SKM-1 treated with dmso at 0.1 percent for 144 hours (cell line): Measurements from ENCODE around the gene ATP6V0A1.
A peak's percentile ranks its signal among the peaks of the same experiment; 100 is the strongest.
"Not testable (repeated sequence)": the region's sequence is repeated elsewhere in the genome, so short reads cannot be mapped to it uniquely, and the experiment has no call there.

Experiments
- DNase-seq: peaks from one replicate; lab custom pipeline; 2025; ENCODE audit not compliant: unreplicated experiment; lab: John Stamatoyannopoulos, UW

ATP6V0A1 gene

DNA sequence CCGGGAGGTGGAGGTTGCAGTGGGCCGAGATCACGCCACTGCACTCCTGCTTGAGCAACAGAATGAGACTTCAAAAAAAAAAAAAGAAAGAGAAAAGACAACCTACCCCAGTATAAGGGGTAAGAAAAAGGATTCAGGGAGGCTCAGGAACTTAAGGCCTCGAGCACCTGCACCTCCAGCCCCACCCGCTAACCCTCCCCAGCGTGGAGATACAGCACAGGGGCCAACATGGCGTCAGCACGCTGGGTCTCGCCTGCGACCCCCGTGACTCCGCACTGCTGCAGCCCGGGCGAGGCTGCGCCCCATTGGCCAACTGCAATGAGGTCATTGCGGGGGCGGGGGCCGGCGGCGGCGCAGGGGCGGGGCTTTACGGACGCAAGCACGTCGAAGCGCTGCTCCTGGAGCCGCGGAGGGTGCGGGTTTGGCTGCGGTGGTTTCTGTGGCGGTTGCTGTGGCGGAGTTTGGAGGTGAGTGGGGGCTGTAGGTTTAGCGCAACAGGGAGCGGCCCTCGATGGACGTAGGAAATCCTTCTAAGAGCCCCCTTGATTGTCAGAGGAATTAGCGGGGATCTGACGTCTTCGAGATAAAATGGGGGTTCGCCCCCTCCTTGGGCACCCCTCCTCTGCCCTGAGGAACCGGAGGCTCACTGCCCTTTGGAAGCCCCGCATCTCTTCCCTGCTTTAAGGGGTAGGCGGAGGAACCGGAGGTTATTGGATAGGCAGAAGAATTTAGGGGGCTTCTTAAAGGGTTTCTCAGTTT lies at the start of gene ATP6V0A1:
Gene ATP6V0A1, plus strand, starts transcription at position 382 of the 759 bp plus-strand sequence. CDS start 2,017 bp downstream, outside the sequence.
- DNase-seq: peak; percentile 80

DNA sequence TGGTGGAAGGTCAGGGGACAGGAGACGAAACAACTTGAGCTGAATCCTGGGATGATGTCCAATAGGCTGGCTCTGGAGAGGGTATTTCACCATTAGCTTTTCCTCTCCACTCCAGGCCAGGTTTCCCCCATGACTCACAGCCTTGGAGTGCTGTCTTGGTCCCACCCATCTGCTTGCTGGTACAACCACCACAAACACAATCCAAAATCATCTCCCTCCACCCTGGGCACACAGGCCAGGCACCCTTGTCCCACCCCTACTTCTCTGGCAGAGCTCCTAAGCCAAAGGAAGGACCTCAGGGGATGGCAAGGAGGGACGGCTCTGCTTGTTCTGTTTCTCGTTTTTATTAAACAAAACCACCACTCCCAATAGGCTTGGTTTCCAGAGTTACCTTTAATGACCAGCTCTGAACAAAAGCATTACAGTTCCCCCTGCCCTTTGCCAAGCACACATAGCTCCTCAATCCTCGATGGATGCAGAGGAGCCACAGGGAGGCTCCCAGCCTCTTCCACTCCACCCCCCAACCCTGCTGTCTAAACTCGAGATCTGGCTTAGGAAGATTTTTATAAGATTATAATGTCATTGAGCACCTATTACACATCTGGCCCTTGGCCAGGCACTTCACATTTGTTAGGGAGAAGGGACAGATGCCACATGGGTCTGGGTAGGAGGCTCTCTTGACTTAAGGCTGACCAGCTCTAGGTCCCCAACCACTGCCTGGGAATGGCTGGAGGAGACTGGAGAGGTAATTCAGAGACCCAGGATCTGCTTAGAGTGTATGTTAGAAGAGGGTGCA lies 49.0 kb upstream of the ATP6V0A1 start:
- DNase-seq: no peak

DNA sequence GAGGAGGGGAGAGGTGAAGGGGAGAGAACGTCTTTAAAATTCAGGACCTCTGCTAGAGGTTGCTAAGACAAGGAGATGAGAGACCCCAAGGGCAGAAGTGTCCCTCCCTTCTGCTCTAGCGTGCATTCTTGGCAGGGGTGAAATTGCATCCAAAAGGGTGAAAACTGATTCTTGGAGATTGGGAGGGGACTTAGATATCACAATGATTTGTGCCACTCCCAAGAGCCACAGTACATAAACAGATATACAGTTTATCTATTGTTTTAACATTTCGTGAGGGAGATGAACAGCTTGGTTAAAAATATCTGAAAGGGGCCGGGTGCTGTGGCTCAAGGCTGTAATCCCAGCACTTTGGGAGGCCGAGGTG lies 48.4 kb upstream of the ATP6V0A1 start:
- DNase-seq: no peak

DNA sequence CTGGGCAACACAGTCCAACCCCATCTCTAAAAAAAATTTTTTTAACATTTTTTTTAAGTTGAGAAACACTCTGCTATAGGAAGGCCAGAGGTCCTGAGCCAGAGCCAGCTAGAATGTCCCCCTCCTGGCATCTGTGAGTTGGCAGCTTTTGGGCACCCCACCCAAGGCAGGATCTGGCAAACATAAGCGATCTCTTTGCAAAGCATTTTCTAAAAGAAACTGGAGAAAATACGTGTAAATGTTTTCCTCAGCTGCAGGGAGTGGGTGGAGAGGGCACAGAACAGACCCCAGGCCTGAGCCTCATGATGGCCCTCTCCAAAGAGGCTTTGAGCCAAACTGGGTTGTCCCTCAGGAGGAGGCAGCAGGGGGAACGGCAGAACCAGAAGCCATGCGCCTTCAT lies 47.3 kb upstream of the ATP6V0A1 start:
- DNase-seq: no peak

DNA sequence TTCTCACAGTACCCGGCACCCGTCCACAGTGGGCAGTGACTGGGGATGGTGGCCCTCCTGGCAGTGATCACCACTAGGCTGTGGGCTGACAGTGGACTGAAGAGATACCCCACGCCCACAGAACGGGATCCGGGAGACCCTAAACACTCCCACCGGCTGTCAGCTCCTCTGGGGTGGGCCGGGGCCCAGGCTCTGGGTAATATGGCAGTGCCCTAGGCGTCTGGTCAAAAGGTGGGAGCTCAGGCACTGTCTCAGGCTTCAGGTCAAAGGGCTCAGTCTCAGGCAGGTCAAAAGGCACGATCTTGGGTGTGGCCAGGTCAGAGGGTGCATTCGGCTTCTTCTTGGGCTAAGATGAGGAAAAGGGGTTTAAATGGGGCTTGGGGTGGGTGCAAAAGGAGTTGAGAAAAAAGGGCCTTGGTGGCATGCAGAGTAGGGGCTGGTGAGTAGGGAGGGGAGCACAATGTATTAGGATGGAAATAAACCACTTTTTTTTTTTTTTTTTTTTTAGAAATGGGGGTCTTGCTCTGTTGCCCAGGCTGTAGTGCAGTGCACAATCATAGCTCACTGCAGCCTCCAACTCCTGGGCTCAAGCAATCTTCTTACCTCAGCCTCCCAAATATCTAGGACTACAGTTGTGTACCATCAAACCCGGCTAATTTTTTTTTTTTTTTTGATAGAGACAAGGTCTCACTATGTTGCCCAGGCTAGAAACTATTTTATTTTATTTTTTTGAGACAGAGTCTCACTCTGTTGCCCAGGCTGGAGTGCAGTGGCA lies 46.6 kb upstream of the ATP6V0A1 start:
- no peak for DNase-seq

DNA sequence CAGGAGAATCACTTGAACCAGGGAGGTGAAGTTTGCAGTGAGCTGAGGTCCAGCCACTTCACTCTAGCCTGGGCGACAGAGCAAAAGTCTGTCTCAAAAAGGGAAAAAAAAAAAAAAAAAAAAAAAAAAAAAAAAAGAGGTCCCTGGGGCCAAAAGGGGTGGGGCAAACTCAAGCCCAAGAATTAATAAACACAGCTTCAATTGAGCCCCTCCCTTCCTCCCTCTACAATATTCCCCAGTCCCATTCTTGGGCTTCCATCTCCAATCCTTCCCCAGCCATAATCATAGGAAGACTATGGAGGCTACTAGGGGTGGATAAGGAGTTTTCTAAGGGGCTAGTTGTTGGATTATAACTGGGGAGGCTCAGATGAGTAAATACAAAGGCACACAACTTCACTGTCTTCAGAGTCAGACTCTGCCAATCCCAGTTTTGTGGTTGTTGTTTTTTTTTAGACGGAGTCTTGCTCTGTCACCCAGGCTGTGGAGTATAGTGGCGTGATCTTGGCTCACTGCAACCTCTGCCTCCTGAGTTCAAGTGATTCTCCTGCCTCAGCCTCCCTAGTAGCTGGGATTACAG lies 45.1 kb upstream of the ATP6V0A1 start:
- no peak for DNase-seq

DNA sequence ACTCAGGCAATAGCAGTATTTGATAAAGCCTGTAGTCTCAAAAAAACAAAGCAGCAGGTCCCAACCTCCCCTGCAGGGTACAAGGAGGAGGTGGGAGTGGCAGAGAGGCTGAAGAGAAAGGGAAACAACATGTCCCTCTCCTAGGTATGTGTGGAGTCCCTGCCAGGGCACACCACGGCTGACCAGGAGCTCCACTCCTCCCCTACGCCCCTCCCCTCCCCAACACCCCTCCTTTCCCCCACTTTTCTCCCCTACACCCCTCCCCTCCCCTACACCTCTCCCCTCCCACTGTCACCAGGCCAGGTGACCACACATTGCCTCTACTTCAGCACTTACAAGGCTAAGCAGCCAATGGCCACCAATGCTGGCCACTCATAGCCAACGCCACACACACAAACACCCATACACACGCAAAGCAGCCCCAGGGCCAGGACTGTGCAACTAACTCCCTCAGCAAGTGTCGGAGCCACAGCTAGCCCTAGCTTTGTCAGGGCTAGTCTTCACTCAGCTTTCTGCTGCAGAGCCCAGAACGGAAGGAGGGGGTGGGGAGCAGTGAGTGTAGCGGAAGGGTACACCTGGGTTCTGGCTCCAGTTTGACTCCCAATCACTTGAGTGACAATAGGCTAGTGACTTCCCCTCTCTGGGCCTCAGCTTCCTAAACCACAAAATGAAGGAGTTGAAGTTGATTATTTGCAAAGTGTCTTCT lies 43.8 kb upstream of the ATP6V0A1 start:
- DNase-seq: peak; percentile 12

DNA sequence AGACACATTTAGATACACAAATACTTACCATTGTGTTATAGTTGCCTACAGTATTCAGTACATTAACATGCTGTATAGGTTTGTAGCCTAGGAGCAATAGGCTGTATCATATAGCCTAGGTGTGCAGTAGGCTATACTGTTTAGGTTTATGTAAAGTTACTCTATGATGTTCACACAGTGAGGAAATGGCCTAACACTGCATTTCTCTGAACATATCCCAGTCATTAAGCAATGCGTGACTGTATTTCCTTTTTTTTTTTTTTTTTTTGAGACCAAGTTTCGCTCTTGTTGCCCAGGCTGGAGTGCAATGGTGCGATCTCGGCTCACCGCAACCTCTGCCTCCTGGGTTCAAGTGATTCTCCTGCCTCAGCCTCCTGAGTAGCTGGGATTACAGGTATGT lies 40.7 kb upstream of the ATP6V0A1 start:
- DNase-seq: not testable (repeated sequence)

DNA sequence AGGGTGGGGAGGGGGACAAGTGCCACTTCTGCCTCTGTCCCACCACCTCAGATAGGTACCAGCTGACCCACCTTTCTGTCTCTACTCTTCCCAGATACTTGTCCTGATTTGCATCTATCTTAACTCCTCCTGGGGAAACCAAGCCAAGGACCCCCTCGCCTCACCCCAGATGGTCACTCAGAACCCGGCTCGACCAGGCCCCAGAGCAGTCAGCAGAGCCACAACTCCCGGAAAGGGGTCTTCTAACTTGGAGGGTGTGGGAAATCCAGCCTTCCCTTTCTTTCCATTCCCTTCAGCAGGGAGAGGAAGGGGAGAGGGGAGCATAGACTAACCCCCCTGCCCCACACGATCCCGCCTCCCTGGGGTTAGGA lies 37.6 kb upstream of the ATP6V0A1 start:
- DNase-seq: no peak

DNA sequence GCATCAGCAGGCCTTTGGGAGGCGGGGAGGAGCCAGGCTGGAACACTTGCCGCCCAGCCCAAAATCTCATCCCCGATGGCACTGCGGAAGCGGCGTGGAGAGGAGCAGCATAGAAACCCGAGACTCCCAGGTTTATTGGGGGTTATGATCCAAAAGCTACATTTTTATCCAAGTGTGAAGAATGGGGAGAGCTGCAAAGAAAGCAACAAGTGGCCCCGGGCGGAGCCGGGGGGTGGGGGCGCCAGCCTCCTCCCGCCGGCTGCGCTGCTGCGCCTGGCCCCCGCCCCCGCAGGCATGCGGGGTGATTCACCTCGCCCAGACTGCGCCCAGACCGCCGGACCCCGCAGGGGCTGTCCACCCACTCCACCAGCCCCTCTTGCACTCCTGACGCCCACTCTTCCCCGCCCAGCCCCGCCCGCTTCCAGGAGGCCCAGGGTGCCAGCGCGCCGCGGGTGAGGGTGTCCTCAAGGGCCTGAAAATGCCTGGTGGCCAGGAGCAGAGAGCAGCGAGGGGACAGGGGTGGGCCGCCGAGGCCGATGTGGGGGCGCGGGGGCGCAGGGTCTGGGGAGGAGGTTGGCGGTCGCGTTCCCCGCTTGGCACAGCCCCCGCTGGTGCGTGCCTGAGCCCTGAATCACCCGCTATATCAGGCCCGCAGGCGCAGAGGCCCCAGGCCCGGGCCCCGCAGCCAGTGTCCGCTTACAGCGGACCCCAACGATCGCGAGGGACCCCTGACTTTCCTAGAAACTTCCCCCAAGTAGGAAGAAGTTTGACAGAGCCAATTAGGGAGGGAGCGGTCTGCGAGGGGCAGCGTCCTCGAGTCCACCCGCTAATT lies 37.0 kb upstream of the ATP6V0A1 start:
- no peak for DNase-seq

DNA sequence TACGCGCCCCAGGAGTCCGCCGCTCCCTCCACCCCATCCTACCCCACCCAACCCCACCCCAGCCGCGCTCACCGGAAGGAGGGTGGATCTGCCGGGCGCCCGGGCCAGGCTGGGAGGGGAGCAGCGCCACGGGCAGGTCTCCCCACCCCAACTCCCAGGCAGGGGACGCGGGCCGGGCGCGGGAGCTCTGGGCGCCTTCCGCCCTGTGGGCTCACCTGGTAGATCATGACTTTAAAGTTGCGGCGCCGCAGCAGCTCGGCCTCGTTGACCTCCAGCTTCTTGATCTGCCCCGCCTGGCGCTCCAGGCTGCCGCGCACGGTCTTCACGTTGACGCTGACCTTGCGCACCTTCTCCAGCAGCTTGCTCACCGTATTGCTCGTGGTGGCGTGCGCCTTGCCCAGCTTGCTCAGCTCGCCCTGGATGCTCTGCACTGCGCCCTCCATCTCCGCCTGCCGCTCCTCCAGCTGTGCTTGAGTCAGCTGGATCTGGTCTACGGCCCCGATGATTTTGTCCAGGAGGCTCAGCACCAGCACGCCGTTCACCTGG lies 36.2 kb upstream of the ATP6V0A1 start:
- no peak for DNase-seq

DNA sequence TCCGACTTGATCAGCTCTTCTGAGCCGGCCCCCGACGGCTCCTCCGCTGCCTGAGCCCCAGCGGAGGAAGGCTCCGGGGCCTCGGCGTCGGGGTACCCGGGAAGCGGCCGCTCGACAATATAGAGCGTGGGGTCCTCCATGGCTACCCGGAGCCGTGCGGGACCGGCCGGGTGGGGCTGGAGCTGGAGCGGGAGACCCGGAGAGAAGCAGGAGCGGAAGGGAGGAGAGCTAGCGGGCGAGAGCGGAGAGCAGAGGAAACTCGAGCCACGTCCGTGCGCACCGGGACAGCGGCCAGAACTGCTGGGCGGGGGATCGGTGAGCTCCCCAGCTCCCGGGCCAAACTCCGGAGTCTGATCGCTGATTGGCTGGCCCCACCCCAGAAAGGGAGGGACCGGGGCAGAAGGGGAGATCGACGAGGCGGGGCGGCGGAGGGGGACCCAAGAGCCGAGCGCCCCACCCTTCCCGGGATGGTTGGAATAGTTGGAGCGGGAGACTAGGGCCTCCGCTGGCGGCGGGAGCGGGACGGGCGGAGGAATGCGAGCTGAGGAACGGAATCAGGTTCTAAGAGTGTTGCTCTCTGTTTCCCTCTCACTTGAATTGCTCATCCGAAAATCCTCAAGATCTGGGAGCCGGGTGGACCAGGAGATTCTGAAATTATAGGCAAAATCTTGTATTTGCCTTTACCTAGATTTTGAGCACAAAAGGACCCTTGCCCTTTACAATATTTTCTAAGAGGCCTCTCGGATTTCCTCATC lies 35.5 kb upstream of the ATP6V0A1 start, which contains the start of gene CAVIN1:
Gene CAVIN1, minus strand, starts transcription at position 299 of the 755 bp plus-strand sequence. Its CDS starts 159 bp downstream, at position 140.
- DNase-seq: no peak

DNA sequence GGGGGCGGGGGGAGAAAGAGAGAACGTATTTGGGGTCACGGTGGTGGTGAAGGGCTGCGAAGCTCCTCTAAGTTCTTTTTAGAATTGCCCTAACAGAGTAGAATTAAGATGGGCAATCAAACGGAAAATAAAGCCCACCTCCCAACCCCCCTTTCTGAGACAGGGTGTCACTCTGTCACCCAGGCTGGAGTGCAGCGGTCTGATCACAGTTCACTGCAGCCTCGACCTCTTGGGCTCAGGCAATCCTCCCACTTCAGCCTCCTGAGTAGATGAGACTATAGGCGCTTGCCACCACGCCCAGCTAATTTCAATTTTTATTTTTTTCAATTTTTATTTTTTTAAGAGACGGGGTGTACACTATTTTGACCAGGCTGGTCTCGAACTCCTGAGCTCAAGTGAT lies 34.9 kb upstream of the ATP6V0A1 start:
- DNase-seq: no peak

DNA sequence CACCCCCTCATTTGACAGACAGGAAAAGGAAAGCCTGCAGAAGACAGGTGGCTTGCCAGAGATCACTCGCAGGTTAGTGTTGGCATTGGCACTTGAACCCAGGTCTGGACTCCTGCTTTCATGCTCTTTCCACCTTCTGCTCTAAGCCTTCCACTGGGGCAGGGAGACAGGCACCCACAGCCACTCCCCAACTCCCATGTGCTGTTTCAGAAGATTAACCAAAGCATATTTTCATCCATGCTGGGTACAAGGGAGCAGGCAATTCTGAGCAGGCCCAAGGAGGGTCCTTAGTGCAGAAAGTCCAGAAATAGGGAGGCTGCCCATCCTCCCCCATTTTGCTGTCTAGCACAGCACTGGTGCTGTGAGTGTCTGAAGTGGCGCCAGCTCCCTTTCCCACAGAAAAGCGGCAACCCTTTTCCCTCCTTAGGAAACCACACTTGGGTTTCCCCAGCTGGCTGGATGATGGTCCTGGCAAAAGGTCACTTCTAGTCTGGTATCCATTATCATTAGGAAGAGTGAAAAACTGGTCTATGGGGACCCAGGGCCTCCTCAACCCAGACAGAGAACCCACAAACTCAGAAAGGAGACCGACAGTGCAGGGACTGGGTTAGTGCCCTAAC lies 33.6 kb upstream of the ATP6V0A1 start:
- no peak for DNase-seq

DNA sequence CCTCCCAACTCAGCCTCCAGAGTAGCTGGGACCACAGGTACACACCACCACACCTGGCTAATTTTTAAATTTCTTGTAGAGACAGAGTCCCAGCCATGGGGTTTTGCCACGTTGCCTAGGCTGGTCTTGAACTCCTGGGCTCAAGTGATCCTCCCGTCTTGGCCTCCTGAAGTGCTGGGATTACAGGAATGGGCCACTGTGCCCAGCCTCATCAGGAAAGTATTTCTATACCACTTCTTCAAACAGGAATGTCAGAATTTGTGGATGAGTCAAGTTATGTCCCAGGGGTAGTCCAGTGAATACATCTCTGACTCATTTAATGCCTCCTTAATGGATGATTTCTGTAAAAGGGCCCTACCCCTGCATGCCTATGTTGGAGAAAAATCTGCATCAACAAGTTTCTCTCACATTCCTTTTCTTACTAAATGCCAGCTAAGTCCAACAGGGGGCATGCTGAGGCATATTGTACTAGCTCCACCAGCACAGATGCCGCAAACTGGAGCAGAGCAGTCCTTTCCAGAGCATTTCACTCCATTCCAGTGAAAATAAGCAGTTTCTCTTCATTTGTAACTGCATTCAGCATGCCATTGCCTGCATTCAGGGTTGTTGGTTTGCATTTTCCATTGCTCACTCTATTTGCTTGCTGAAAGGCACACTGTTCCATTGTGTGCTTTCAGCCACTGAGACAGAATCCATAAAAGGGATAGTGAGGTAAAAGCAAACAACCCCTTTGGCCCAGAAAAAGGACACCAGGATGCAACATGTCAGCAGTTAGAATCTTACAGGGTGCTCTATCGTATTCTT lies 30.3 kb upstream of the ATP6V0A1 start:
- peak; percentile 32 for DNase-seq

DNA sequence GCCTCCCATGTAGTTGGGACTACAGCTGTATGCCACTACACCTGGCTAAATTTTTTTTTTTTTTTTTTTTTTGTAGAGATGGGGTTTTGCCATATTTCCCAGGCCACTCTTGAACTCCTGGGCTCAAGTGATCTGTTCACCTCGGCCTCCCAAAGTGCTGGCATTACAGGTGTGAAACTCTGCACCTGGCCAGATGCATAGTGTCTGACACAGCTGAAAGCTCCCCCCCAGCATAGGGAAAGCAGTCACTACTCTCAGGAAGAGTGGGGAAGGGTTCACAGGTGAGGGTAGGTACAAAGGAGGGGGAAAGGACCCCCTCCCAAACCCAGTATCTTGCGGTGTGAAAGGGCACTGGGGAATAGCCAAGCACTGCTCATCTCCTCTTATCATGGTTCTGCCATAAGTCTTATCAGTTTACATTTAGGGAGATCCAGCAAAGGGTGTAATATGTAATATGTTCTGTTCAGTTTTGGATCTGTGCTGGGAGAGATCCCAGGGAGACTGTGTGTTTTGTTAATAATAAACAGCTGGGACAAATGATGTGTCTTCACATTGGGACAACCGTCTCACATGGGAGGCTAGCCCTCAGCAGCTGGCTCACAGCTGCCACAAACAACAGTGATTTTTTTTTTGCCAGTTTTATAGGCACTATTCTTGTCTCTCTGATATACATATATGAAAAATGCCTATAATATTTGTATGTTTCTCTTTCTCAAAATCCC lies 28.8 kb upstream of the ATP6V0A1 start:
- DNase-seq: no peak

DNA sequence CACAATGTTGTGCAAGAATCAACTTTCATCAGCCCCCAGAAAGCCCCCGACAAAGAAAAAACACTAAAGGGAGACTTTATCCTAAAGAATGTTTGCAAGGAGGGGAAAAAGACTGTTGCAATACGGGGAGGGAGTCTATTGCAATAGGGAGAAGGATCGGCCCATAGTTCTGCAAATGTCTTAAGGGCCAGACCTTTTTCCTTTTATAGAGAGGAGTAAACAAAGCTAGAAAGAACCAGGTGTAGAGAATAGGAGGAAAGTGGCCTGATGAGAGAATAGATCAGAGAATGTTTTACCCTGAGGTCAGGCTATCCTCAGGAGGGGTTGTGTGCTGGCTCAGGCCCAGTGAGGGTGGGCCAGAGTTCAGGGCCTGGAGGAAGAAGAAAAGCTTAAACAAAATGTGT lies 26.9 kb upstream of the ATP6V0A1 start:
- no peak for DNase-seq
